Neural progenitor cell (in vitro differentiated cells): ENCODE results near the gene SPATA6L. TPM values are rescaled to one million over a fixed set of nuclear protein-coding genes. Genes with fewer than 3 reads are reported as not detected.

Source experiments
- DNase-seq: peaks from one replicate; pipeline ENCODE4 v3.0.0-alpha.2; 2016; ENCODE audit warnings: low spot score
- H2AFZ ChIP-seq: fragments of 200-600 bp; sonication (generic); replicated peaks from 2 replicates; pipeline ENCODE4 v1.6.1; 2016; ENCODE audit warnings: antibody characterized with exemption
- H3F3A ChIP-seq: fragments of 200-600 bp; sonication (generic); 2 replicates; pipeline ENCODE4 v1.6.1; 2016; ENCODE audit warnings: antibody characterized with exemption, low read depth
- H3K27ac ChIP-seq: fragments of 200-600 bp; sonication (generic); 2 replicates; pipeline ENCODE4 v1.5.1; 2016; ENCODE audit warnings: mild to moderate bottlenecking
- H3K27me3 ChIP-seq: fragments of 200-600 bp; sonication (generic); 2 replicates; pipeline ENCODE4 v1.6.1; 2016; ENCODE audit warnings: mild to moderate bottlenecking, moderate library complexity
- H3K36me3 ChIP-seq: fragments of 200-600 bp; sonication (generic); 2 replicates; pipeline ENCODE4 v1.5.1; 2016
- H3K4me1 ChIP-seq: fragments of 200-600 bp; sonication (generic); 2 replicates; pipeline ENCODE4 v1.6.1; 2016; ENCODE audit warnings: mixed run types
- H3K4me2 ChIP-seq: fragments of 200-600 bp; sonication (generic); 2 replicates; pipeline ENCODE4 v1.6.1; 2016
- H3K4me3 ChIP-seq: fragments of 200-600 bp; sonication (generic); 2 replicates; pipeline ENCODE4 v1.5.1; 2016
- H3K79me2 ChIP-seq: fragments of 200-600 bp; sonication (generic); 2 replicates; pipeline ENCODE4 v1.6.1; 2016; ENCODE audit warnings: low read depth
- H3K9ac ChIP-seq: fragments of 200-600 bp; sonication (generic); 2 replicates; pipeline ENCODE4 v1.6.1; 2016
- H3K9me3 ChIP-seq: fragments of 200-600 bp; sonication (generic); 2 replicates; pipeline ENCODE4 v1.5.1; 2016; ENCODE audit warnings: low read depth
- H4K20me1 ChIP-seq: fragments of 200-600 bp; sonication (generic); 2 replicates; pipeline ENCODE4 v1.6.1; 2016; ENCODE audit warnings: low read depth
- H3K27ac Mint-ChIP-seq: 3 replicates; pipeline ENCODE4 v1.8.0; 2021; ENCODE audit warnings: mixed read lengths
- H3K27me3 Mint-ChIP-seq: 2 replicates; pipeline ENCODE4 v1.8.0; 2022; ENCODE audit warnings: low read depth, mild to moderate bottlenecking, inconsistent platforms, moderate library complexity, mixed read lengths; ENCODE audit not compliant: insufficient read depth
- H3K36me3 Mint-ChIP-seq: 3 replicates; pipeline ENCODE4 v1.8.0; 2021; ENCODE audit warnings: mixed read lengths
- H3K4me1 Mint-ChIP-seq: 3 replicates; pipeline ENCODE4 v1.8.0; 2021; ENCODE audit warnings: mixed read lengths
- H3K4me3 Mint-ChIP-seq: 3 replicates; pipeline ENCODE4 v1.8.0; 2021; ENCODE audit warnings: mild to moderate bottlenecking, moderate library complexity, mixed read lengths
- H3K9me3 Mint-ChIP-seq: 3 replicates; pipeline ENCODE4 v1.8.0; 2020; ENCODE audit warnings: mixed read lengths
- EZH2 ChIP-seq: fragments of 200-600 bp; sonication (generic); IDR thresholded peaks from 2 replicates; pipeline ENCODE4 v1.6.1; 2017; ENCODE audit warnings: antibody characterized with exemption, mild to moderate bottlenecking, moderate library complexity
- EZH2phosphoT487 ChIP-seq: fragments of 200-600 bp; sonication (generic); IDR thresholded peaks from 2 replicates; pipeline ENCODE4 v1.6.1; 2017; ENCODE audit warnings: antibody characterized with exemption
- total RNA-seq: library from RNA; depleted of rRNA; stranded (reverse); fragments of >200 nt; gene quantifications from 2 replicates; pipeline ENCODE4 v1.2.3, GENCODE V29; 2015; ENCODE audit warnings: low replicate concordance
- TF ChIP-seq, protein P1 (sequence below): fragments of 200-600 bp; sonication (generic); IDR thresholded peaks from 2 replicates; pipeline ENCODE4 v1.5.1; 2017; ENCODE audit warnings: antibody characterized with exemption, mild to moderate bottlenecking

The SPATA6L gene
- total RNA-seq, 1 donor from 2014 or later: 0.99 TPM

GRCh38 chr9:4639420-4639819, 26.9 kb downstream of the SPATA6L start:
- no peak overlapping the region for H3K4me3 ChIP-seq
- H3K9me3 ChIP-seq: no peaks in the 10 kb centered on the region
- Mint-ChIP-seq H3K36me3 (no peaks in the 10 kb centered on the region), H3K27ac (no peak overlapping the region), H3K4me1 (peaks cover 8% of the 10 kb centered on the region), H3K27me3 (peaks cover 5% of the 10 kb centered on the region), H3K4me3 (no peak overlapping the region), H3K9me3 (no peaks in the 10 kb centered on the region)
- no peak for TF ChIP-seq EZH2
- no peak overlapping the region for H3K9ac ChIP-seq
- H4K20me1 ChIP-seq: no peaks in the 10 kb centered on the region
- no peaks in the 10 kb centered on the region for H3K27me3 ChIP-seq
- H3F3A ChIP-seq: no peaks in the 10 kb centered on the region
- no peak overlapping the region for H2AFZ ChIP-seq
- H3K79me2 ChIP-seq: no peaks in the 10 kb centered on the region
- no peak for DNase-seq
- H3K27ac ChIP-seq: no peak overlapping the region
- H3K36me3 ChIP-seq: no peaks in the 10 kb centered on the region
- no peaks in the 10 kb centered on the region for H3K4me1 ChIP-seq
- no peak overlapping the region for H3K4me2 ChIP-seq

DNA sequence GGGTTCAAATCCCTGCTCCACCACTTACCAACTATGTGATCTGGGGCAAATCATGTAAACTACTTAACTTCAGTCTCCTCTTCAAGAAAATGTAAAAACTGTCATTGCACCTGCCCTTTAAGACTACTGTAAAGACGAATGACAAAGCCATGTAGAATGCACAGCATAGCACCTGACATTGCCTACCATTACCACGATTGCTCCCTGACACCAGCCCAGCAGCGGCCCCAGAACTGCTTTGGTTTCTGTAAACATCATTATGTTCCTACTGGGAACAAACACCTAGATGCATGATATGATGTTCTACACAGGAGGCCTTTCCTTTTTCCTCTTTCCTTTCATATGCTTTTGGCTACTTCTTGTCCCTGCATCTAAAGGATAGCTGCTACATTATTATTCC, 27.3 kb downstream of the SPATA6L start:
- TF ChIP-seq EZH2: no peak
- TF ChIP-seq EZH2phosphoT487: no peak
- TF ChIP-seq, protein P1, sequence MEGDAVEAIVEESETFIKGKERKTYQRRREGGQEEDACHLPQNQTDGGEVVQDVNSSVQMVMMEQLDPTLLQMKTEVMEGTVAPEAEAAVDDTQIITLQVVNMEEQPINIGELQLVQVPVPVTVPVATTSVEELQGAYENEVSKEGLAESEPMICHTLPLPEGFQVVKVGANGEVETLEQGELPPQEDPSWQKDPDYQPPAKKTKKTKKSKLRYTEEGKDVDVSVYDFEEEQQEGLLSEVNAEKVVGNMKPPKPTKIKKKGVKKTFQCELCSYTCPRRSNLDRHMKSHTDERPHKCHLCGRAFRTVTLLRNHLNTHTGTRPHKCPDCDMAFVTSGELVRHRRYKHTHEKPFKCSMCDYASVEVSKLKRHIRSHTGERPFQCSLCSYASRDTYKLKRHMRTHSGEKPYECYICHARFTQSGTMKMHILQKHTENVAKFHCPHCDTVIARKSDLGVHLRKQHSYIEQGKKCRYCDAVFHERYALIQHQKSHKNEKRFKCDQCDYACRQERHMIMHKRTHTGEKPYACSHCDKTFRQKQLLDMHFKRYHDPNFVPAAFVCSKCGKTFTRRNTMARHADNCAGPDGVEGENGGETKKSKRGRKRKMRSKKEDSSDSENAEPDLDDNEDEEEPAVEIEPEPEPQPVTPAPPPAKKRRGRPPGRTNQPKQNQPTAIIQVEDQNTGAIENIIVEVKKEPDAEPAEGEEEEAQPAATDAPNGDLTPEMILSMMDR: no peak
- Mint-ChIP-seq H3K27ac (no peak overlapping the region), H3K27me3 (peaks cover 5% of the 10 kb centered on the region), H3K4me3 (no peak overlapping the region), H3K9me3 (no peaks in the 10 kb centered on the region), H3K4me1 (peaks cover 8% of the 10 kb centered on the region), H3K36me3 (no peaks in the 10 kb centered on the region)
- H3K9me3 ChIP-seq: no peaks in the 10 kb centered on the region
- H3K4me3 ChIP-seq: no peak overlapping the region
- DNase-seq: no peak
- H3K36me3 ChIP-seq: no peaks in the 10 kb centered on the region
- no peaks in the 10 kb centered on the region for H3K27me3 ChIP-seq
- H3K4me1 ChIP-seq: no peaks in the 10 kb centered on the region
- H4K20me1 ChIP-seq: no peaks in the 10 kb centered on the region
- no peak overlapping the region for H3K4me2 ChIP-seq
- no peaks in the 10 kb centered on the region for H3F3A ChIP-seq
- H3K9ac ChIP-seq: no peak overlapping the region
- no peak overlapping the region for H2AFZ ChIP-seq
- H3K79me2 ChIP-seq: no peaks in the 10 kb centered on the region
- H3K27ac ChIP-seq: no peak overlapping the region

DNA sequence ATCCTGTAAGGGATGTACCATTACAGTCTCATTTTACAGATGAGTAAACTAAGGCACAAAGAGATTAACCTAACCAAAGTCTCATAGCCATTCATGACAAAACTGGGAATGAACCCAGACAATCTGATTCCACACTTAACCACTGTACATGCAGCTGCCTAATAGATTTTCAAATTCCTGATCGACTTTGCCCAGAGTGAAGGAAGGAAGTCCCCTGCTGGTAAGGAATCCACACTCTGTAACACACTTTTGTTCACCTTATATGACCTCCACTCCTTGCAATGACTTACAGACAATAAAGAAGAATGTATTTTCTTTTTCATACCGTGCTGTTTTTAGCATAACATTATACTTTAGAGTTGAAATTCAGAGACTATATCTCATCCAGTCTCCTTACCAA, 35.4 kb downstream of the SPATA6L start:
- no peaks in the 10 kb centered on the region for H4K20me1 ChIP-seq
- no peaks in the 10 kb centered on the region for H3F3A ChIP-seq
- Mint-ChIP-seq H3K4me3 (no peak overlapping the region), H3K27ac (no peak overlapping the region), H3K4me1 (peaks cover 12% of the 10 kb centered on the region), H3K9me3 (no peaks in the 10 kb centered on the region), H3K27me3 (peaks cover 2% of the 10 kb centered on the region), H3K36me3 (no peaks in the 10 kb centered on the region)
- DNase-seq: peak; percentile 43
- no peak for TF ChIP-seq EZH2
- TF ChIP-seq, protein P1: no peak
- TF ChIP-seq EZH2phosphoT487: no peak
- no peaks in the 10 kb centered on the region for H3K27me3 ChIP-seq
- H3K27ac ChIP-seq: no peak overlapping the region
- H2AFZ ChIP-seq: no peak overlapping the region
- no peaks in the 10 kb centered on the region for H3K79me2 ChIP-seq
- no peak overlapping the region for H3K4me3 ChIP-seq
- H3K4me2 ChIP-seq: no peak overlapping the region
- H3K9me3 ChIP-seq: no peaks in the 10 kb centered on the region
- no peak overlapping the region for H3K9ac ChIP-seq
- H3K4me1 ChIP-seq: no peaks in the 10 kb centered on the region
- no peaks in the 10 kb centered on the region for H3K36me3 ChIP-seq

GRCh38 chr9:4622016-4622415, 44.3 kb downstream of the SPATA6L start:
- no peak overlapping the region for H3K9ac ChIP-seq
- no peaks in the 10 kb centered on the region for H4K20me1 ChIP-seq
- Mint-ChIP-seq H3K27me3 (peaks cover 2% of the 10 kb centered on the region), H3K4me3 (no peak overlapping the region), H3K4me1 (peaks cover 15% of the 10 kb centered on the region), H3K9me3 (no peaks in the 10 kb centered on the region), H3K36me3 (no peaks in the 10 kb centered on the region), H3K27ac (no peak overlapping the region)
- peak overlapping the region; percentile 17 for H3K4me2 ChIP-seq
- H3K36me3 ChIP-seq: no peaks in the 10 kb centered on the region
- H3K4me3 ChIP-seq: no peak overlapping the region
- no peaks in the 10 kb centered on the region for H3K9me3 ChIP-seq
- no peaks in the 10 kb centered on the region for H3K79me2 ChIP-seq
- peaks cover 12% of the 10 kb centered on the region for H3F3A ChIP-seq
- no peak overlapping the region for H3K27ac ChIP-seq
- H3K4me1 ChIP-seq: peaks cover 17% of the 10 kb centered on the region
- H3K27me3 ChIP-seq: no peaks in the 10 kb centered on the region
- H2AFZ ChIP-seq: peak overlapping the region; percentile 83
- DNase-seq: peak; percentile 33
- TF ChIP-seq, protein P1: no peak
- TF ChIP-seq EZH2 (no peak), EZH2phosphoT487 (no peak)
